Measurements from ENCODE around the gene CHRNA10.

DNA sequence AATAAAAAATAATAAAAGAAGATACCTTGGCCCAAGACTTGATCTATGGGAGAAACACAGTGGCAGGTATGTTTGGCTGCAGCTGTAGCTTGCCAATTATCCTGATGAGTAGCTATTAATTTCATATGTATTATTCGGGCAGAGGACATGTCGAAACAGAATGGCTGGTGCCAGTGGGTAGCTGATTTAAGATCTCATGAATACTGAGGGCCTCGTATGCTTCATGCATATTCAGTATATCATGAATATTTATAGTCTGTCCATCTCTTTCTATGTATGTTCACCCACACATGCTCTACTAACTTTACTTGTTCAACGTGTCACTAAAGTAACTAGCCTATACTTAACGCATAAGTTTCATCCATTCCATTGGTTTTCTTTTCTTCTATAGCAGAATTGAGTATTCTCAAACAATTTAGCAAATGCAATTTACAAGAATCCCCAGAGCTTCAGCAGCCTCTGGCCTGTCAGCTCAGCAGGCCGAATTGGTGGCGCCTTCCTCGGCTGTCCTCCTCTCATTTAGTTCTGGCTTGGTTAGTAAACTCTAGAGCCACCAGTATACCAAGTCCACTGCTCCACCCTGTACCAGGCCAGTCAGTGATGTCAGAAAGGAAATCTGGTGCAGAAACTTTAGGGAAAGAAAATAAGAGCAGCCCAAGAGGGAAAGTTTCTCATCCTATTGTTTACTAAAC, 47.3 kb downstream of the CHRNA10 start:
- TF ChIP-seq, protein P1, sequence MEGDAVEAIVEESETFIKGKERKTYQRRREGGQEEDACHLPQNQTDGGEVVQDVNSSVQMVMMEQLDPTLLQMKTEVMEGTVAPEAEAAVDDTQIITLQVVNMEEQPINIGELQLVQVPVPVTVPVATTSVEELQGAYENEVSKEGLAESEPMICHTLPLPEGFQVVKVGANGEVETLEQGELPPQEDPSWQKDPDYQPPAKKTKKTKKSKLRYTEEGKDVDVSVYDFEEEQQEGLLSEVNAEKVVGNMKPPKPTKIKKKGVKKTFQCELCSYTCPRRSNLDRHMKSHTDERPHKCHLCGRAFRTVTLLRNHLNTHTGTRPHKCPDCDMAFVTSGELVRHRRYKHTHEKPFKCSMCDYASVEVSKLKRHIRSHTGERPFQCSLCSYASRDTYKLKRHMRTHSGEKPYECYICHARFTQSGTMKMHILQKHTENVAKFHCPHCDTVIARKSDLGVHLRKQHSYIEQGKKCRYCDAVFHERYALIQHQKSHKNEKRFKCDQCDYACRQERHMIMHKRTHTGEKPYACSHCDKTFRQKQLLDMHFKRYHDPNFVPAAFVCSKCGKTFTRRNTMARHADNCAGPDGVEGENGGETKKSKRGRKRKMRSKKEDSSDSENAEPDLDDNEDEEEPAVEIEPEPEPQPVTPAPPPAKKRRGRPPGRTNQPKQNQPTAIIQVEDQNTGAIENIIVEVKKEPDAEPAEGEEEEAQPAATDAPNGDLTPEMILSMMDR (conservative IDR thresholded peaks at IDR 0.05; ENCODE audit: low read length), result no peak
- TF ChIP-seq EZH2phosphoT487 (IDR thresholded peaks at IDR 0.05; ENCODE audit: borderline replicate concordance), result no peak
